GM12878 (cell line): ENCODE data around the gene SPAAR. TPM values are rescaled to one million over a fixed set of nuclear protein-coding genes. Genes with fewer than 3 reads are reported as not detected.

Experiments used
- ATAC-seq: fragments of 200-7000 bp; cut with Tn5 transposase; 3 replicates; pipeline ENCODE4 v1.9.1; 2020; ENCODE audit warnings: mild to moderate bottlenecking, moderate library complexity
- BruUV-seq: library from RNA; stranded (reverse); fragments of 400-500 nt; replicated peaks from 2 replicates; lab custom pipeline; 2021; lab: Mats Ljungman, UMichigan
- CTCF ChIA-PET: fragments of 300-600 bp; sonication (Branson Sonifier 250); formaldehyde crosslinking; extraction: SDS; loops from one replicate; lab custom pipeline; 2021; ENCODE audit warnings: inconsistent platforms; lab: Yijun Ruan, JAX
- POLR2A ChIA-PET: fragments of 350-600 bp; formaldehyde crosslinking; extraction: SDS; loops from one replicate; lab custom pipeline; 2021; ENCODE audit warnings: inconsistent platforms; lab: Charles Lee
- RAD21 ChIA-PET: fragments of 300-600 bp; sonication (Branson Sonifier 250); formaldehyde crosslinking; loops from one replicate; lab custom pipeline; 2023; ENCODE audit warnings: antibody characterized with exemption; ENCODE audit not compliant: unreplicated experiment; lab: Charles Lee
- SMC1A ChIA-PET: fragments of 300-600 bp; sonication (Branson Sonifier 250); formaldehyde crosslinking; loops from one replicate; lab custom pipeline; 2023; ENCODE audit not compliant: unreplicated experiment, uncharacterized antibody; lab: Charles Lee
- DNase-seq: peaks from one replicate; pipeline ENCODE4 v3.0.0-alpha.2; 2011; ENCODE audit warnings: low read depth, low spot score
- FAIRE-seq: peaks from 3 replicates; lab custom pipeline; 2011; peaks lifted over from hg19 to GRCh38; lab: Jason Lieb, UNC
- H2AFZ ChIP-seq: 2 replicates; pipeline ENCODE4 v1.6.0; 2011; ENCODE audit warnings: low read depth, low read length, control low read depth; ENCODE audit not compliant: control insufficient read depth
- H3K27ac ChIP-seq: 2 replicates; pipeline ENCODE4 v1.5.1; 2011; ENCODE audit warnings: control low read depth; ENCODE audit not compliant: control insufficient read depth, insufficient read depth
- H3K27me3 ChIP-seq, 2 experiments: replicated peaks in 1 of 2; 2 replicates each; pipeline versions ENCODE4 v1.6.0 to v1.6.1; 2011; ENCODE audit warnings: low read length in 1 of 2; ENCODE audit not compliant: control insufficient read depth in 2 of 2, insufficient read depth in 2 of 2
- H3K36me3 ChIP-seq, 2 experiments: 2 replicates each; pipeline ENCODE4 v1.5.1; 2011; ENCODE audit warnings: low read length in 1 of 2; ENCODE audit not compliant: control insufficient read depth in 2 of 2, insufficient read depth in 2 of 2
- H3K4me1 ChIP-seq: 2 replicates; pipeline ENCODE4 v1.6.1; 2011; ENCODE audit warnings: mild to moderate bottlenecking, low read length, moderate library complexity, mixed read lengths; ENCODE audit not compliant: control insufficient read depth, insufficient read depth
- H3K4me2 ChIP-seq: 2 replicates; pipeline ENCODE4 v1.6.0; 2011; ENCODE audit warnings: control low read depth; ENCODE audit not compliant: control insufficient read depth, insufficient read depth
- H3K4me3 ChIP-seq: fragments of 200-600 bp; sonication (generic); 2 replicates; pipeline ENCODE4 v1.5.1; 2016
- H3K79me2 ChIP-seq: 2 replicates; pipeline ENCODE4 v1.6.0; 2011; ENCODE audit warnings: low read length; ENCODE audit not compliant: control insufficient read depth, insufficient read depth
- H3K9ac ChIP-seq: 2 replicates; pipeline ENCODE4 v1.8.0; 2011; ENCODE audit warnings: low read length, control low read depth, mixed read lengths; ENCODE audit not compliant: control insufficient read depth, insufficient read depth
- H3K9me3 ChIP-seq: replicated peaks from 3 replicates; pipeline ENCODE4 v1.5.1; 2011; ENCODE audit warnings: mild to moderate bottlenecking, low read length; ENCODE audit not compliant: control insufficient read depth, insufficient read depth
- H4K20me1 ChIP-seq: 2 replicates; pipeline ENCODE4 v1.6.0; 2011; ENCODE audit not compliant: control insufficient read depth, insufficient read depth
- BACH1 ChIP-seq: fragments of 450-650 bp; IDR thresholded peaks from 2 replicates; pipeline ENCODE4 v1.6.1; 2017; ENCODE audit warnings: mild to moderate bottlenecking, borderline replicate concordance
- BCL3 ChIP-seq: IDR thresholded peaks from 2 replicates; pipeline ENCODE4 v1.6.1; 2011; ENCODE audit warnings: borderline replicate concordance, low read depth, mild to moderate bottlenecking, moderate library complexity, low read length; ENCODE audit not compliant: insufficient read depth, poor library complexity, severe bottlenecking
- IKZF2 ChIP-seq, 2 experiments: fragments of 450-650 bp; IDR thresholded peaks; 2 replicates each; pipeline ENCODE4 v1.6.1; 2017; ENCODE audit warnings: mild to moderate bottlenecking in 2 of 2, moderate library complexity in 2 of 2
- KAT2A ChIP-seq: conservative IDR thresholded peaks from 2 replicates; pipeline ENCODE4 v1.6.1; 2011; ENCODE audit warnings: low read depth, low read length; ENCODE audit not compliant: control insufficient read depth
- LARP7 ChIP-seq: fragments of 450-650 bp; IDR thresholded peaks from 2 replicates; pipeline ENCODE4 v1.6.1; 2017; ENCODE audit warnings: mild to moderate bottlenecking
- POU2F2 ChIP-seq: IDR thresholded peaks from 3 replicates; pipeline ENCODE4 v1.6.1; 2011; ENCODE audit warnings: low read depth, mild to moderate bottlenecking, low read length, borderline replicate concordance
- SP1 ChIP-seq: IDR thresholded peaks from one replicate; pipeline ENCODE4 v1.6.1; 2011; ENCODE audit warnings: low read depth, low read length
- ZNF24 ChIP-seq: fragments of 450-650 bp; IDR thresholded peaks from 2 replicates; pipeline ENCODE4 v1.6.1; 2017; ENCODE audit warnings: antibody characterized with exemption, mild to moderate bottlenecking
- WGBS: methylation state at CpG from one replicate; pipeline ENCODE4 v1.1.6; 2016; ENCODE audit warnings: low lambda C conversion rate; ENCODE audit not compliant: insufficient replicate concordance, insufficient coverage; ENCODE audit errors: missing lambda C conversion rate; 5-methylcytosine and 5-hydroxymethylcytosine counted together
- in situ Hi-C: fragments of 300-500 bp; cut with MboI; formaldehyde crosslinking; loops from 9 replicates; pipeline ENCODE4 v1.14.3; 2018; ENCODE audit warnings: mixed read lengths
- intact Hi-C: fragments of 100-400 bp; cut with micrococcal nuclease; formaldehyde crosslinking; loops from one replicate; pipeline ENCODE4 v1.14.2; 2022; ENCODE audit not compliant: unreplicated experiment
- polyA plus RNA-seq, 11 experiments: library from polyadenylated mRNA; depleted of rRNA in 4 of 11; unstranded in 6 of 11; stranded (reverse) in 5 of 11; fragments of >200 nt; fragmentation: Nextera tagmentation in 4 of 11; fragmentation: Illumina TruSeq in 1 of 11; extraction: Ambion mirVana in 4 of 11; extraction: Trizol in 1 of 11; gene quantifications; 1 replicate in 1 of 11; 2 replicates in 10 of 11; pipeline versions ENCODE4 v1.2.1 to v1.2.3, GENCODE V29; 2011 to 2016; ENCODE audit warnings: inconsistent platforms in 2 of 11, missing spikeins in 2 of 11, low read depth in 1 of 11
- total RNA-seq, 4 experiments: library from RNA; depleted of rRNA in 3 of 4; stranded (reverse); fragments of >200 nt in 3 of 4; fragmentation: Illumina TruSeq in 1 of 4; extraction: Trizol in 1 of 4; gene quantifications; 2 replicates each; pipeline versions ENCODE4 v1.2.1 to v1.2.3, GENCODE V29; 2013 to 2021

Gene SPAAR
- total and polyA plus RNA-seq, 10 of the 15 experiments (the other 5 are each of a cell fraction or from before 2014, with no cell fraction given) = not detected

GRCh38 chr9:35942286-35942685 lies 33.0 kb downstream of the SPAAR start (continued):
- TF ChIP-seq IKZF2 (IDR thresholded peaks at IDR 0.05) = no peak
- TF ChIP-seq SP1 = no peak
- TF ChIP-seq BACH1 = no peak
- TF ChIP-seq POU2F2 = no peak

DNA sequence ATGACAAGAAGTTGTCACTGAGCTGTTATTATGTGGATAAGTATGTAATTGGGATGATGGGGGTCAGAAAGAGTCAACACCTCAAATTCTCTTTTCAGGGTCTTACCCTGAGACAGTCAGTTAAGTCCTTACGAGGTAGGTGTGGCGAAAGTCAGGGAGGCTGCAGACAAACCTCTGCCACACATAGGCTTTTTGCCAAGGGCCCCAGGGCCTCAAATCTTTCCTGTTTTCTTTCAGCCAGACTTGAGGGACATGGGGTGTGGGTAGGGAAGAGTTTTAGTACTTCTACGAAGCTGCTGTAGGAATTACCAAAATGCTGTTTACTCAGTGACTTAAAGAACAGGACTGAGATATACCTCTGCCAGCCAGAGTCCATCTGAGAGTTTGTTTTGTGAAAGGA lies 34.9 kb downstream of the SPAAR start:
- H3K79me2 ChIP-seq = no peaks in the 10 kb centered on the region
- H3K4me1 ChIP-seq = no peaks in the 10 kb centered on the region
- SMC1A ChIA-PET = interaction anchor here (0.9 to 2.0 kb wide), 3 partner anchors 41 to 113 kb away, joined by 3 to 9 read pairs (median 4); no protein-coding TSS in a partner anchor
- no TSS peak for BruUV-seq
- WGBS = 29% methylated on average over 3 of the region's 3 CpGs
- ATAC-seq = no peak
- no peaks in the 10 kb centered on the region for H3K9me3 ChIP-seq
- RAD21 ChIA-PET = interaction anchor here (1.9 kb wide), 1 partner anchor 41 kb away, joined by 6 read pairs; no protein-coding TSS in a partner anchor
- TF ChIP-seq ZNF24 = no peak
- no peak for TF ChIP-seq LARP7
- TF ChIP-seq BCL3 = no peak
- no peak for TF ChIP-seq KAT2A
- TF ChIP-seq, all 136 proteins: peak for 0
- DNase-seq (no peak), FAIRE-seq (no peak)
- in situ Hi-C loops (no loop called here), intact Hi-C loops (no loop called here)
- Histone ChIP-seq H3K4me2 (no peak overlapping the region), H2AFZ (no peak overlapping the region), H4K20me1 (no peaks in the 10 kb centered on the region), H3K9ac (no peak overlapping the region), H3K27ac (no peak overlapping the region), H3K4me3 (no peak overlapping the region), H3K36me3 (no peaks in the 10 kb centered on the region), H3K27me3 (no peaks in the 10 kb centered on the region)
- POLR2A ChIA-PET = no interaction called here
- CTCF ChIA-PET = interaction anchor here (1.2 to 3.5 kb wide), 6 partner anchors 24 to 154 kb away, joined by 3 to 41 read pairs (median 6); no protein-coding TSS in a partner anchor
